Measurements from ENCODE around the gene NGRN. TPM values are rescaled to one million over a fixed set of nuclear protein-coding genes. Genes with fewer than 3 reads are reported as not detected.
A peak's percentile ranks its signal among the peaks of the same experiment; 100 is the strongest.
"Not testable (repeated sequence)": the region's sequence is repeated elsewhere in the genome, so short reads cannot be mapped to it uniquely, and the experiment has no call there.

Gene NGRN
- total RNA-seq, 1 experiment from 2014 or later = 57.4 TPM

DNA sequence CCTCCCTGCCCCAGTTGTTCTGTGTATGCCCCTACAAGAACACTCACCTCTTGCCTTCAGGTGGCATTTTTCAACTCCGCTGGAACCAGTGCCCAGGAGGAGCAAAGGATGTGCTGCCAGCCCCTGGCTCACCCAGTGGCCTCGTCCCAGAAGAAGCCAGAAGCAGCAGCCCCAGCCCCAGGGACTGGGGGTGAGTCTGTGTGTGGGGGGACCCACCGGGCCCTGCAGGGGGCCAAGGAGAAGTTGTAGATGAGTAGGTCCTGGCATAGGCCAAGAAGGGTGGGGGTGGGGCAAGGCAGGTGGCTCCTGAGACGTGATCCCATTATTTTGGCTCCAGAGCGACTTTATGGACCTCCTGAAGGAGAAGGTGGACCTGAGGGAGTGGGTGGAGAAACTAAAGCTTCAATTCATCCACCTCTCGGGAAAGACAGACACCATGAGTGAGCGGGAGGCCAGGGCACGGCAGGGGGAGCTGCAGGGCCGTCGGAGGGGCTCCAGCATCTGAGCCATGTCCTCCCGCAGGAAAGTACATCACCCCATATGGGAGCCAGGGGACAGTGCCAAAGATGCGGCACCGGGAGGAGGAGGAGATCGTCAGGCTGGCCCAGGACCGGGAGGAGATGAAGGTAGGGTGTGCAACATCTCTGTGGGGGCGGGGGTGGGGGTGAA is 29.3 kb downstream of the NGRN start:
- ChIA-PET CTCF (no interaction called here), POLR2A (ENCODE audit: unreplicated experiment) (no interaction called here)
- peaks cover 4% of the 10 kb centered on the region; the same call in 1 of the 2 replicates for H3K4me1 ChIP-seq (replicated peaks; ENCODE audit: insufficient read depth)
- no peaks in the 10 kb centered on the region for H3K9me3 ChIP-seq (ENCODE audit: insufficient read depth, low read depth)
- no peak overlapping the region for H3K4me3 ChIP-seq
- H3K27ac ChIP-seq = no peak overlapping the region
- DNase-seq = no peak
- TF ChIP-seq CTCF (conservative IDR thresholded peaks at IDR 0.05) (no peak), EZH2 (IDR thresholded peaks at IDR 0.05; ENCODE audit: low read depth) (no peak)
- H3K27me3 ChIP-seq (ENCODE audit: insufficient read depth, low read depth) = no peaks in the 10 kb centered on the region
- no peaks in the 10 kb centered on the region for H3K79me2 ChIP-seq (ENCODE audit: low read depth)
- H3K36me3 ChIP-seq (ENCODE audit: low read depth) = no peaks in the 10 kb centered on the region
- H4K20me1 ChIP-seq (ENCODE audit: insufficient read depth) = no peaks in the 10 kb centered on the region
- peaks cover 2% of the 10 kb centered on the region; the same call in 1 of the 2 replicates for H3F3A ChIP-seq (ENCODE audit: insufficient read depth, low read depth)
- BruUV-seq (replicated peaks) = no TSS peak
- intact Hi-C loops (cut with micrococcal nuclease; ENCODE audit: unreplicated experiment) = no loop called here
- no peak overlapping the region for H2AFZ ChIP-seq
- H3K9me2 ChIP-seq (ENCODE audit: insufficient read depth) = no peaks in the 10 kb centered on the region
- no peak overlapping the region for H3K4me2 ChIP-seq

- no peaks in the 10 kb centered on the region for H3K36me3 ChIP-seq (ENCODE audit: low read depth)
- no peak overlapping the region for H2AFZ ChIP-seq
- ChIA-PET POLR2A (ENCODE audit: unreplicated experiment) (no interaction called here), CTCF (no interaction called here)
- no peak for DNase-seq
- TF ChIP-seq CTCF (conservative IDR thresholded peaks at IDR 0.05) (no peak), EZH2 (IDR thresholded peaks at IDR 0.05; ENCODE audit: low read depth) (no peak)
- no peak overlapping the region for H3K27ac ChIP-seq
- no TSS peak for BruUV-seq (replicated peaks)
- no peaks in the 10 kb centered on the region for H3K9me3 ChIP-seq (ENCODE audit: insufficient read depth, low read depth)
- no peak overlapping the region for H3K4me3 ChIP-seq
- H3K27me3 ChIP-seq (ENCODE audit: insufficient read depth, low read depth) = no peaks in the 10 kb centered on the region
- intact Hi-C loops (cut with micrococcal nuclease; ENCODE audit: unreplicated experiment) = no loop called here
- no peak overlapping the region for H3K4me2 ChIP-seq
- no peaks in the 10 kb centered on the region for H4K20me1 ChIP-seq (ENCODE audit: insufficient read depth)
- H3F3A ChIP-seq (ENCODE audit: insufficient read depth, low read depth) = peaks cover 2% of the 10 kb centered on the region; the same call in 1 of the 2 replicates
- no peaks in the 10 kb centered on the region for H3K79me2 ChIP-seq (ENCODE audit: low read depth)
- peaks cover 4% of the 10 kb centered on the region; the same call in 1 of the 2 replicates for H3K4me1 ChIP-seq (replicated peaks; ENCODE audit: insufficient read depth)
- no peaks in the 10 kb centered on the region for H3K9me2 ChIP-seq (ENCODE audit: insufficient read depth)
These were observed 29.8 kb downstream of the NGRN start for GRCh38 chr15:90295270-90295648.

- H2AFZ ChIP-seq = peak overlapping the region; percentile 39; the same call in 1 of the 2 replicates
- DNase-seq; H3K9me3 ChIP-seq (ENCODE audit: insufficient read depth, low read depth); H3K79me2 ChIP-seq (ENCODE audit: low read depth); H3F3A ChIP-seq (ENCODE audit: insufficient read depth, low read depth); H3K4me3 ChIP-seq; H4K20me1 ChIP-seq (ENCODE audit: insufficient read depth); H3K9me2 ChIP-seq (ENCODE audit: insufficient read depth); BruUV-seq (replicated peaks); H3K27ac ChIP-seq; H3K4me1 ChIP-seq (replicated peaks; ENCODE audit: insufficient read depth); H3K4me2 ChIP-seq; H3K27me3 ChIP-seq (ENCODE audit: insufficient read depth, low read depth); H3K36me3 ChIP-seq (ENCODE audit: low read depth); intact Hi-C loops (cut with micrococcal nuclease; ENCODE audit: unreplicated experiment): not testable (repeated sequence)
- ChIA-PET CTCF (interaction anchor here (0.6 kb wide), 1 partner anchor 587 kb away, joined by 4 read pairs; no protein-coding TSS in a partner anchor), POLR2A (ENCODE audit: unreplicated experiment) (interaction anchor here (0.7 kb wide), 1 partner anchor 421 kb away, joined by 3 read pairs; the partner anchor contains the start of gene BLM)
These were observed 30.9 kb downstream of the NGRN start for GRCh38 chr15:90296316-90296884.
